WTC11 (cell line): ENCODE results near the gene MRPS34. TPM values are rescaled to one million over a fixed set of nuclear protein-coding genes. Genes with fewer than 3 reads are reported as not detected.

Experiments
- ATAC-seq: fragments of 200-7000 bp; cut with Tn5 transposase; 2 replicates; pipeline ENCODE4 v1.10.0; 2021; ENCODE audit warnings: mild to moderate bottlenecking, moderate library complexity
- CTCF ChIA-PET: fragments of 300-600 bp; sonication (Branson Sonifier 250); formaldehyde crosslinking; loops from one replicate; lab custom pipeline; 2021; ENCODE audit warnings: antibody characterized with exemption; lab: Charles Lee
- POLR2A ChIA-PET: fragments of 350-600 bp; sonication (Branson Sonifier 250); formaldehyde crosslinking; loops from one replicate; lab custom pipeline; 2021; ENCODE audit warnings: antibody characterized with exemption; lab: Charles Lee
- DNase-seq: peaks from one replicate; pipeline ENCODE4 v3.0.0; 2021; ENCODE audit warnings: low spot score
- H3K27ac Mint-ChIP-seq: 2 replicates; pipeline ENCODE4 v1.8.0; 2021; ENCODE audit warnings: mixed read lengths
- H3K27me3 Mint-ChIP-seq: 2 replicates; pipeline ENCODE4 v1.8.0; 2021; ENCODE audit warnings: low read depth, mild to moderate bottlenecking, moderate library complexity, mixed read lengths
- H3K36me3 Mint-ChIP-seq: 2 replicates; pipeline ENCODE4 v1.8.0; 2021; ENCODE audit warnings: mixed read lengths
- H3K4me1 Mint-ChIP-seq: 2 replicates; pipeline ENCODE4 v1.8.0; 2022; ENCODE audit warnings: mixed read lengths
- H3K4me3 Mint-ChIP-seq: 2 replicates; pipeline ENCODE4 v1.8.0; 2021; ENCODE audit warnings: mild to moderate bottlenecking, moderate library complexity, mixed read lengths
- H3K9me3 Mint-ChIP-seq: 2 replicates; pipeline ENCODE4 v1.8.0; 2021; ENCODE audit warnings: mixed read lengths
- ESRRA ChIP-seq: sonication (generic); formaldehyde crosslinking; IDR thresholded peaks from 2 replicates; pipeline ENCODE4 v1.8.1; 2022; ENCODE audit warnings: mild to moderate bottlenecking, missing genetic modification reagents, borderline replicate concordance
- FOXK1 ChIP-seq: sonication (generic); formaldehyde crosslinking; IDR thresholded peaks from 2 replicates; pipeline ENCODE4 v1.8.0; 2022; ENCODE audit warnings: mild to moderate bottlenecking, moderate library complexity, missing genetic modification reagents
- MXD4 ChIP-seq: fragments of 250-450 bp; sonication (Bioruptor Pico); IDR thresholded peaks from 2 replicates; pipeline ENCODE4 v1.8.0; 2021; ENCODE audit warnings: mild to moderate bottlenecking, moderate library complexity, borderline replicate concordance
- MYBL2 ChIP-seq: sonication (generic); formaldehyde crosslinking; IDR thresholded peaks from 2 replicates; pipeline ENCODE4 v1.8.1; 2023; ENCODE audit warnings: mild to moderate bottlenecking, moderate library complexity, missing genetic modification reagents
- NFE2L1 ChIP-seq: sonication (generic); formaldehyde crosslinking; IDR thresholded peaks from 2 replicates; pipeline ENCODE4 v1.8.1; 2023; ENCODE audit warnings: missing genetic modification reagents
- NR2C2 ChIP-seq: sonication (generic); formaldehyde crosslinking; IDR thresholded peaks from 2 replicates; pipeline ENCODE4 v1.8.0; 2022; ENCODE audit warnings: mild to moderate bottlenecking, missing genetic modification reagents
- TEAD1 ChIP-seq: sonication (generic); formaldehyde crosslinking; IDR thresholded peaks from 2 replicates; pipeline ENCODE4 v1.8.0; 2022; ENCODE audit warnings: mild to moderate bottlenecking, missing genetic modification reagents
- TEAD4 ChIP-seq: sonication (generic); formaldehyde crosslinking; IDR thresholded peaks from 2 replicates; pipeline ENCODE4 v1.8.0; 2022; ENCODE audit warnings: mild to moderate bottlenecking, missing genetic modification reagents
- TP53 ChIP-seq: sonication (generic); formaldehyde crosslinking; IDR thresholded peaks from 2 replicates; pipeline ENCODE4 v1.8.1; 2023; ENCODE audit warnings: mild to moderate bottlenecking, missing genetic modification reagents
- ZNF121 ChIP-seq: sonication (generic); formaldehyde crosslinking; IDR thresholded peaks from 2 replicates; pipeline ENCODE4 v1.8.0; 2023; ENCODE audit warnings: missing genetic modification reagents
- ZNF317 ChIP-seq: sonication (generic); formaldehyde crosslinking; IDR thresholded peaks from 2 replicates; pipeline ENCODE4 v1.8.1; 2023; ENCODE audit warnings: low read depth, mild to moderate bottlenecking, moderate library complexity, missing genetic modification reagents, borderline replicate concordance
- ZNF671 ChIP-seq: fragments of 250-450 bp; sonication (Bioruptor Pico); IDR thresholded peaks from 2 replicates; pipeline ENCODE4 v1.8.0; 2021; ENCODE audit warnings: mild to moderate bottlenecking
- total RNA-seq: library from RNA; stranded (reverse); gene quantifications from 3 replicates; pipeline ENCODE4 v1.2.3, GENCODE V29; 2021
- TF ChIP-seq, protein P1 (sequence below): sonication (generic); formaldehyde crosslinking; conservative IDR thresholded peaks from 2 replicates; pipeline ENCODE4 v1.8.1; 2022; ENCODE audit warnings: mild to moderate bottlenecking, missing genetic modification reagents
- TF ChIP-seq, protein P2 (sequence below): sonication (generic); formaldehyde crosslinking; IDR thresholded peaks from 2 replicates; pipeline ENCODE4 v1.8.1; 2023; ENCODE audit warnings: mild to moderate bottlenecking, missing genetic modification reagents
- TF ChIP-seq, protein P3 (sequence below): fragments of 250-450 bp; sonication (Bioruptor Pico); IDR thresholded peaks from 2 replicates; pipeline ENCODE4 v1.9.0; 2021; ENCODE audit warnings: moderate library complexity, mild to moderate bottlenecking, inconsistent platforms, borderline replicate concordance
- TF ChIP-seq, protein P4 (sequence below): fragments of 250-450 bp; sonication (Bioruptor Pico); IDR thresholded peaks from 2 replicates; pipeline ENCODE4 v1.9.0; 2021; ENCODE audit warnings: mild to moderate bottlenecking, borderline replicate concordance
- TF ChIP-seq, protein P5 (sequence below): sonication (generic); formaldehyde crosslinking; IDR thresholded peaks from 2 replicates; pipeline ENCODE4 v1.8.1; 2022; ENCODE audit warnings: missing genetic modification reagents, borderline replicate concordance
- TF ChIP-seq, protein P6 (sequence below): sonication (generic); formaldehyde crosslinking; IDR thresholded peaks from 2 replicates; pipeline ENCODE4 v1.8.1; 2023; ENCODE audit warnings: mild to moderate bottlenecking, missing genetic modification reagents, moderate library complexity
- TF ChIP-seq, protein P7 (sequence below): sonication (generic); formaldehyde crosslinking; IDR thresholded peaks from 2 replicates; pipeline ENCODE4 v1.8.0; 2022; ENCODE audit warnings: mild to moderate bottlenecking, missing genetic modification reagents

The MRPS34 gene
- total RNA-seq, 1 experiment from 2014 or later: 258 TPM

DNA sequence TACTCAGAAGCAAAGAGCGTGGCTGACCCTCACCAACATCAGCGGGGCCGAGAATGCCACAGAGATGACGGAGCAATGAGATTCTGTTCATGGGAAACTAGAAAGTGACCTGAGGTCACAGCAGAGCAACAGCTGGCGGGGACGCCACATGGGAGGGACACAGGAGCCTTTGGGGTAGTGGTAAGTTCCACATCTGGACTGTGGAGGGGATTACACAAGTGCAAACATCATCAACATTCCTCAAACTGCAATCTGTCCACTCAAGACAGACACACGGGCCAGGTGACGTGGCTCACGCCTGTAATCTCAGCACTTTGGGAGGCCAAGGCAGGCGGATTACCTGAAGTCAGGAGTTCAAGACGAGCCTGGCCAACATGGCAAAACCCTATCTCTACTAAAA, 42.5 kb upstream of the MRPS34 start:
- Mint-ChIP-seq H3K27ac (no peak overlapping the region), H3K4me1 (no peaks in the 10 kb centered on the region), H3K27me3 (no peaks in the 10 kb centered on the region), H3K36me3 (peaks cover 6% of the 10 kb centered on the region), H3K4me3 (no peak overlapping the region), H3K9me3 (no peaks in the 10 kb centered on the region)
- ChIA-PET CTCF (no interaction called here), POLR2A (no interaction called here)
- DNase-seq (no peak), ATAC-seq (no peak)
- TF ChIP-seq ZNF121 (no peak), TEAD1 (CRISPR knock-in tag) (no peak), FOXK1 (CRISPR knock-in tag) (no peak), NR2C2 (CRISPR knock-in tag) (no peak), NFE2L1 (CRISPR knock-in tag) (no peak), TEAD4 (CRISPR knock-in tag) (no peak), TP53 (CRISPR knock-in tag) (no peak), MXD4 (CRISPR knock-in tag) (no peak), ZNF317 (CRISPR knock-in tag) (no peak), ESRRA (CRISPR knock-in tag) (no peak), MYBL2 (CRISPR knock-in tag) (no peak), ZNF671 (CRISPR knock-in tag) (no peak)
- TF ChIP-seq, protein P1, sequence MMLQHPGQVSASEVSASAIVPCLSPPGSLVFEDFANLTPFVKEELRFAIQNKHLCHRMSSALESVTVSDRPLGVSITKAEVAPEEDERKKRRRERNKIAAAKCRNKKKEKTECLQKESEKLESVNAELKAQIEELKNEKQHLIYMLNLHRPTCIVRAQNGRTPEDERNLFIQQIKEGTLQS (CRISPR knock-in tag): no peak
- TF ChIP-seq, protein P2, sequence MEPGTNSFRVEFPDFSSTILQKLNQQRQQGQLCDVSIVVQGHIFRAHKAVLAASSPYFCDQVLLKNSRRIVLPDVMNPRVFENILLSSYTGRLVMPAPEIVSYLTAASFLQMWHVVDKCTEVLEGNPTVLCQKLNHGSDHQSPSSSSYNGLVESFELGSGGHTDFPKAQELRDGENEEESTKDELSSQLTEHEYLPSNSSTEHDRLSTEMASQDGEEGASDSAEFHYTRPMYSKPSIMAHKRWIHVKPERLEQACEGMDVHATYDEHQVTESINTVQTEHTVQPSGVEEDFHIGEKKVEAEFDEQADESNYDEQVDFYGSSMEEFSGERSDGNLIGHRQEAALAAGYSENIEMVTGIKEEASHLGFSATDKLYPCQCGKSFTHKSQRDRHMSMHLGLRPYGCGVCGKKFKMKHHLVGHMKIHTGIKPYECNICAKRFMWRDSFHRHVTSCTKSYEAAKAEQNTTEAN: no peak
- TF ChIP-seq, protein P3, sequence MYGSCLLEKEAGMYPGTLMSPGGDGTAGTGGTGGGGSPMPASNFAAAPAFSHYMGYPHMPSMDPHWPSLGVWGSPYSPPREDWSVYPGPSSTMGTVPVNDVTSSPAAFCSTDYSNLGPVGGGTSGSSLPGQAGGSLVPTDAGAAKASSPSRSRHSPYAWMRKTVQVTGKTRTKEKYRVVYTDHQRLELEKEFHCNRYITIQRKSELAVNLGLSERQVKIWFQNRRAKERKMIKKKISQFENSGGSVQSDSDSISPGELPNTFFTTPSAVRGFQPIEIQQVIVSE: no peak
- TF ChIP-seq, protein P4, sequence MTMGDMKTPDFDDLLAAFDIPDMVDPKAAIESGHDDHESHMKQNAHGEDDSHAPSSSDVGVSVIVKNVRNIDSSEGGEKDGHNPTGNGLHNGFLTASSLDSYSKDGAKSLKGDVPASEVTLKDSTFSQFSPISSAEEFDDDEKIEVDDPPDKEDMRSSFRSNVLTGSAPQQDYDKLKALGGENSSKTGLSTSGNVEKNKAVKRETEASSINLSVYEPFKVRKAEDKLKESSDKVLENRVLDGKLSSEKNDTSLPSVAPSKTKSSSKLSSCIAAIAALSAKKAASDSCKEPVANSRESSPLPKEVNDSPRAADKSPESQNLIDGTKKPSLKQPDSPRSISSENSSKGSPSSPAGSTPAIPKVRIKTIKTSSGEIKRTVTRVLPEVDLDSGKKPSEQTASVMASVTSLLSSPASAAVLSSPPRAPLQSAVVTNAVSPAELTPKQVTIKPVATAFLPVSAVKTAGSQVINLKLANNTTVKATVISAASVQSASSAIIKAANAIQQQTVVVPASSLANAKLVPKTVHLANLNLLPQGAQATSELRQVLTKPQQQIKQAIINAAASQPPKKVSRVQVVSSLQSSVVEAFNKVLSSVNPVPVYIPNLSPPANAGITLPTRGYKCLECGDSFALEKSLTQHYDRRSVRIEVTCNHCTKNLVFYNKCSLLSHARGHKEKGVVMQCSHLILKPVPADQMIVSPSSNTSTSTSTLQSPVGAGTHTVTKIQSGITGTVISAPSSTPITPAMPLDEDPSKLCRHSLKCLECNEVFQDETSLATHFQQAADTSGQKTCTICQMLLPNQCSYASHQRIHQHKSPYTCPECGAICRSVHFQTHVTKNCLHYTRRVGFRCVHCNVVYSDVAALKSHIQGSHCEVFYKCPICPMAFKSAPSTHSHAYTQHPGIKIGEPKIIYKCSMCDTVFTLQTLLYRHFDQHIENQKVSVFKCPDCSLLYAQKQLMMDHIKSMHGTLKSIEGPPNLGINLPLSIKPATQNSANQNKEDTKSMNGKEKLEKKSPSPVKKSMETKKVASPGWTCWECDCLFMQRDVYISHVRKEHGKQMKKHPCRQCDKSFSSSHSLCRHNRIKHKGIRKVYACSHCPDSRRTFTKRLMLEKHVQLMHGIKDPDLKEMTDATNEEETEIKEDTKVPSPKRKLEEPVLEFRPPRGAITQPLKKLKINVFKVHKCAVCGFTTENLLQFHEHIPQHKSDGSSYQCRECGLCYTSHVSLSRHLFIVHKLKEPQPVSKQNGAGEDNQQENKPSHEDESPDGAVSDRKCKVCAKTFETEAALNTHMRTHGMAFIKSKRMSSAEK: no peak
- TF ChIP-seq, protein P5, sequence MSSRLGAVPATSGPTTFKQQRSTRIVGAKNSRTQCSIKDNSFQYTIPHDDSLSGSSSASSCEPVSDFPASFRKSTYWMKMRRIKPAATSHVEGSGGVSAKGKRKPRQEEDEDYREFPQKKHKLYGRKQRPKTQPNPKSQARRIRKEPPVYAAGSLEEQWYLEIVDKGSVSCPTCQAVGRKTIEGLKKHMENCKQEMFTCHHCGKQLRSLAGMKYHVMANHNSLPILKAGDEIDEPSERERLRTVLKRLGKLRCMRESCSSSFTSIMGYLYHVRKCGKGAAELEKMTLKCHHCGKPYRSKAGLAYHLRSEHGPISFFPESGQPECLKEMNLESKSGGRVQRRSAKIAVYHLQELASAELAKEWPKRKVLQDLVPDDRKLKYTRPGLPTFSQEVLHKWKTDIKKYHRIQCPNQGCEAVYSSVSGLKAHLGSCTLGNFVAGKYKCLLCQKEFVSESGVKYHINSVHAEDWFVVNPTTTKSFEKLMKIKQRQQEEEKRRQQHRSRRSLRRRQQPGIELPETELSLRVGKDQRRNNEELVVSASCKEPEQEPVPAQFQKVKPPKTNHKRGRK (CRISPR knock-in tag): no peak
- TF ChIP-seq, protein P6, sequence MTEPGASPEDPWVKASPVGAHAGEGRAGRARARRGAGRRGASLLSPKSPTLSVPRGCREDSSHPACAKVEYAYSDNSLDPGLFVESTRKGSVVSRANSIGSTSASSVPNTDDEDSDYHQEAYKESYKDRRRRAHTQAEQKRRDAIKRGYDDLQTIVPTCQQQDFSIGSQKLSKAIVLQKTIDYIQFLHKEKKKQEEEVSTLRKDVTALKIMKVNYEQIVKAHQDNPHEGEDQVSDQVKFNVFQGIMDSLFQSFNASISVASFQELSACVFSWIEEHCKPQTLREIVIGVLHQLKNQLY (CRISPR knock-in tag): no peak
- TF ChIP-seq, protein P7, sequence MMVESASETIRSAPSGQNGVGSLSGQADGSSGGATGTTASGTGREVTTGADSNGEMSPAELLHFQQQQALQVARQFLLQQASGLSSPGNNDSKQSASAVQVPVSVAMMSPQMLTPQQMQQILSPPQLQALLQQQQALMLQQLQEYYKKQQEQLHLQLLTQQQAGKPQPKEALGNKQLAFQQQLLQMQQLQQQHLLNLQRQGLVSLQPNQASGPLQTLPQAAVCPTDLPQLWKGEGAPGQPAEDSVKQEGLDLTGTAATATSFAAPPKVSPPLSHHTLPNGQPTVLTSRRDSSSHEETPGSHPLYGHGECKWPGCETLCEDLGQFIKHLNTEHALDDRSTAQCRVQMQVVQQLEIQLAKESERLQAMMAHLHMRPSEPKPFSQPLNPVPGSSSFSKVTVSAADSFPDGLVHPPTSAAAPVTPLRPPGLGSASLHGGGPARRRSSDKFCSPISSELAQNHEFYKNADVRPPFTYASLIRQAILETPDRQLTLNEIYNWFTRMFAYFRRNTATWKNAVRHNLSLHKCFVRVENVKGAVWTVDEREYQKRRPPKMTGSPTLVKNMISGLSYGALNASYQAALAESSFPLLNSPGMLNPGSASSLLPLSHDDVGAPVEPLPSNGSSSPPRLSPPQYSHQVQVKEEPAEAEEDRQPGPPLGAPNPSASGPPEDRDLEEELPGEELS (CRISPR knock-in tag): no peak
